Measurements from ENCODE around the gene ATPAF1.
"Not testable (repeated sequence)": the region's sequence is repeated elsewhere in the genome, so short reads cannot be mapped to it uniquely, and the experiment has no call there.

The ATPAF1 gene

GRCh38 chr1:46679789-46680573 is 11.8 kb upstream of the ATPAF1 start:
- no peak for DNase-seq

GRCh38 chr1:46677339-46677738 is 9.2 kb upstream of the ATPAF1 start:
- no peak for DNase-seq

DNA sequence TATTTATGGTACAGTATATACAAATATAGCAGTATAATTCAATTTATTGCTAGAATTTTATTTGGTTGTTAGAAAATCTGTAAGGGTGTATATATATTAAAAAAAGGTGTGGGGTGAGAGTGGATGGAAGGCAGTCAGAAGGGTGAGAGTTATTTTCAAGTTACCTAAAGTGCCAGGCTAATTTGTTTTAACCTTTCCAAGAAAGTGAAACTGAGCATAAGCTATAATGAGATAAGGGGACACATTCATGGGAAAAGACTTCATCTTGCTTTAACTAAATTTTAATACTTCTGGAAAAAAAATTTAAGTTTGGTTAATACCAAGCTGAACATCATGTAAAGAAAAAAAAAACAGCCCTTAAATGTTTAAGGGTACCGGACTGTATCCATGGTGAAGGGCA is 8.4 kb upstream of the ATPAF1 start:
- DNase-seq = no peak

DNA sequence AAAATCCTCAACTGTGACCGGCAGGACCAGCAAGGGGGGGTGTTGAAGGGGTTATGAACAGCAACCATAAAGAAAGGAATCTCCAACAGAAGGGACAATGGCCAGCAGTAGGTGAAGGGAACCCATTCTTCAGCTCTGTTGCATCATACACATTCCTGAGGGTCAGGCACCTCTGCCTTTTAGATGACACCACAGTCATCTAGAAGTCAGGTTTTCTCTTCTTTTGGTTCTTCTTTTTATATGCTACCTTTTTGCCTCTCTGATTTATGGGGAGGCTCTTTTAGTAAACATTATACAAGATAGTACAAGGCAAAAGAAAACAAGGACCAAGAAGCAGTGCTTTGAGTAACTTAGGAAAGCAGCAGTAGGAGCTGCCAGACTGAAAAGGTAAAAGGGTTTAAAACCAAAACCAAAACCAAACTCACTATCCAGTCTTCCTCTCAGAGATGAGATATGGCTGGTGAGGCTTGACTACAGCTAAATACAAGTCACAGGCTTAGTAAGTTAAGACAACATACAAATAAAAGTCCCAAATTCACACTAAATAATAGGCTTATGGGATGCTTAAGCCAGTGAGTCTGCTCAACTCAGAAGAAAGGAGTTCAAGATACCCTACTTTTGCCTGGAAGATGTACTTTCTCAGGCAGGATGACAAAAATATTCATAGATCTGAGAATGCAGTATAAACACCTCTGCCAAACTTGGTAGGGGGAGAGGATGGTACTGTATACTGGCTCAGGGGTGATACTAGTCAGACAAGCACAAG is 7.6 kb upstream of the ATPAF1 start:
- DNase-seq = no peak

- DNase-seq = no peak
Measured at GRCh38 chr1:46673749-46674182, 5.6 kb upstream of the ATPAF1 start.

- DNase-seq = no peak
Measured at GRCh38 chr1:46672696-46673095, 4.5 kb upstream of the ATPAF1 start.

GRCh38 chr1:46671554-46671953 is 3.4 kb upstream of the ATPAF1 start, which contains the start of gene TEX38:
TEX38 (plus strand) TSS chr1:46671854; CDS start chr1:46671935, 81 bp downstream.
- DNase-seq = no peak

- no peak for DNase-seq
Measured at GRCh38 chr1:46670134-46670533, 2.0 kb upstream of the ATPAF1 start.

DNA sequence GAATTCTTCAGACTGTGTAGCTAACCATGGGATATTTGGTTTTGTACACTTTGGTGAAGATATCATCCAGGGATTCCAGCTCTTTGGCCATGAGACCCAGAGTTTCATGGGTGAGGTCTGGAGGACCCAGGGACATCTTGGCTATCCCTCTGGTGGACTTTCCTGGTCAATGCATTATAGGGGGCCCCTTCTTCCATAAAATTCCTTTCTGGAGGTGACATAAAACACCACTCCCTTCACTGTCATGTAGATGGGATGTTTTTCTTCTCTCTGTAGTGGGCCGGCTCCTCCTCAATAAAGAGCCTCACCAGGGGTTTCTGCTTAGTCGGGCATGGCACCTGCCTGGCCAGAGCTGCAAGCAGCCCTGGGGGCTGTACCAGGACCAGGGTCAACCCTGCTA is 2.2 kb downstream of the ATPAF1 start:
- no peak for DNase-seq

DNA sequence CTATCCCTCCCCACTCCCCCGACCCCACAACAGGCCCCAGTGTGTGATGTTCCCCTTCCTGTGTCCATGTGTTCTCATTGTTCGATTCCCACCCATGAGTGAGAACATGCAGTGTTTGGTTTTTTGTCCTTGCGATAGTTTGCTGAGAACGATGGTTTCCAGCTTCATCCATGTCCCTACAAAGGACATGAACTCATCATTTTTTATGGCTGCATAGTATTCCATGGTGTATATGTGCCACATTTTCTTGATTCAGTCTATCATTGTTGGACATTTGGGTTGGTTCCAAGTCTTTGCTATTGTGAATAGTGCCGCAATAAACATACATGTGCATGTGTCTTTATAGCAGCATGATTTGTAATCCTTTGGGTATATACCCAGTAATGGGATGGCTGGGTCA is 5.2 kb downstream of the ATPAF1 start:
- DNase-seq = not testable (repeated sequence)

GRCh38 chr1:46660116-46660515 is 8.0 kb downstream of the ATPAF1 start:
- not testable (repeated sequence) for DNase-seq

- no peak for DNase-seq
Measured at GRCh38 chr1:46659307-46659870, 8.8 kb downstream of the ATPAF1 start.

- no peak for DNase-seq
Measured at GRCh38 chr1:46657775-46658174, 10.4 kb downstream of the ATPAF1 start.

DNA sequence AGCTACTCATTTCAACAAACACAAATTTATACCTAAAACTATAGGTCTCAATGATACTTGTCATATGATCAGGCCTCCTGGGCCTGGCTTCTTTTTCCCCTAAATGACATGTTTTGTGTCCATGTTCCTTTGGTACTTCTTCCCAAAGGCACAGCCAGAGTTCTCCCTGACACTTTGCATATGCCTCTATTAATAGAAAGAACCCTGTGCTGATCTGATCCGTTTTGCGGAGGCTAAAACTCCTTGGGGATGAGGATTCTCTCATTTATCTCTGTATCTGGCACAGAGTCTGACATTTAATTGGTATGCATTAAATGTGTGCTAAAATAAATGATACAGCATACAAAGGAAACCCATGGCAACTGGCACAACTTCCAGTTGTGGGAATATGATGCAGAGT is 11.5 kb downstream of the ATPAF1 start:
- no peak for DNase-seq

GRCh38 chr1:46655848-46656247 is 12.3 kb downstream of the ATPAF1 start:
- DNase-seq = no peak

DNA sequence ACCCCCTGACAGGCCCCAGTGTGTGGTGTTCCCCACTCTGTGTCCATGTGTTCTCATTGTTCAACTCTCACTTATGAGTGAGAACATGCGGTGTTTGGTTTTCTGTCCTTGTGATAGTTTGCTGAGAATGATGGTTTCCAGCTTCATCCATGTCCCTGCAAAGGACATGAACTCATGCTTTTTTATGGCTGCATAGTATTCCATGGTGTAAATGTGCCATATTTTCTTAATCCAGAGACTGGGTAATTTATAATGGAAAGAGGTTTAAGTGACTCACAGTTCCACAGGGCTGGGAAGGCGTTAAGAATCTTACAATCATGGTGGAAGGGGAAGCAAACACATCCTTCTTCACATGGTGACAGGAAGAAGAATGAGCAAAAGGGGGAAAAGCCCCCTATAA is 13.5 kb downstream of the ATPAF1 start:
- DNase-seq = not testable (repeated sequence)

GRCh38 chr1:46654012-46654411 is 14.2 kb downstream of the ATPAF1 start:
- no peak for DNase-seq

DNA sequence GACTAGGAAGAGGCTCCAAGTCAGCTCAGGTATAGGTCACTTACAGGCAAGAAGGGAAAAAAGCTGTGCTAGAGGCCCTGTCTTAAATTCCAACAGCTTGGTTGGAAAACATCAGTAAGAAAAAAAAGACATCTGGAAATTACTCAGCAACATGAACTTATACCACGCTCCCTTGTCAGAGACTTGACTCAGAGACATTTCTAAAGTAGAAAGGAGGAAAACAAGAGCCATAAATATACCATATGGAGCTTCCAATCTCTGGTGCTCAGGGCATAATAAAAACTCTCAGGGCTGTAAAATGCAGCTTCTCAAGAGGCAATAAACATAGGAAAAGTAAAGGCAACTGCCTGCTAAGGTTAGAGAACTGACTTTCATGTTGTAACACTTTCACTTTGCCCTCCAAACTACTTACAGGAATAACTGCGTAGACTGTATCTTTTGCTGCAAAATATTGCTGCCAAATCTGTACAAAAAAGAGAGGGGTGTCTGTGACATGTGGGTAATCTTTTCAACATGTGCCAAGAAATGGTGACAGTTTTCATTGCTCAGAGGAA is 14.7 kb downstream of the ATPAF1 start:
- DNase-seq = no peak

DNA sequence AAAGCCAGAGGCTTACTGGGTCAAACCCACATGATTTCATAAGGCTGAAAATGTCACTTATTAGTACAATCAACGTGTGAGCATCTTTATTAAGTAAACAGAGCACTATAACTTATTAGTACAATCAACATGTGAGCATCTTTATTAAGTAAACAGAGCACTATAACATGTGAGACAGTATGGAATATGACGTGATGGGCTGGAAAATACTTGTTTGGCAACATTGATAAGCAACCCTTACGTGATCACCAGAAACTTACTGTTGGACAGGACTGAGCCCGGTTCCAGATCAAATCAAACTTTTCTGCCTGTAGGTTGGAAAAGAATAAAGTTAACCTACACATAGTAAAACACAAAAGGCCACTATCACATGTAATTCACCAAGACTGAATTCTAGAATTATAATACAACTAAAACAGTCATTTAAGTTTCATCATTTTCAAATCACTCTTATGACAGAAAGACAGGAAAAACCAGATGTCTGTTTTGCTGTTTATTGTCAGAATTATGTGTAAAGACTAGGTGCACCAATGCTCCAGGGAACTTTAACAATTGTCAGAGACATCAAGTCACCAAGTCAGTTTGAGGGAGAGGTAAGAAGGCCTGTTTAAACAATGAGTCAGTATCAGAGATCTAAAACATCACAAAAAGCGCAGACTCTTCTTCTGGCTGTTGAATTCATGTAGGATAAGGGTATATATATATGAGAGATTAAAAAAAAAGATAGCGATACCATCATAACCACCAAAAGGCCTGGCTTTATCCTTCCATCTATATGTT is 15.7 kb downstream of the ATPAF1 start:
- DNase-seq = no peak

- not testable (repeated sequence) for DNase-seq
Measured at GRCh38 chr1:46651152-46651551, 17.0 kb downstream of the ATPAF1 start.

DNA sequence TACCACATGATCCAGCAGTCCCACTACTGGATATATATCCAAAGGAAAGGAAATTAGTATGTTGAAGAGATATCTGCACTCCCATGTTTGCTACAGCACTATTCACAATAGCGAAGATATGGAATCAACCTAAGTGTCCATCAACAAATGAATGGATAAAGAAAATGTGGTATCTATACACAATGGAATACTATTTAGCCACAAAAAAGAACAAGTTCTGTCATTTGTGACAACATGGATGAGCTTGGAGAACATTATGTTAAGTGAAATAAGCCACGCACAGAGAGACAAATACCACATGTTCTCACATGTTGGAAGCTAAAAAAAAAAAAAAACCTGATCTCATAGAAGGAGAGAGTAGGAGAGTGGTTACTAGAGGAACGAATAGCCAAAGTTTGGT is 17.7 kb downstream of the ATPAF1 start:
- no peak for DNase-seq

- DNase-seq = no peak
Measured at GRCh38 chr1:46649764-46650163, 18.4 kb downstream of the ATPAF1 start.

DNA sequence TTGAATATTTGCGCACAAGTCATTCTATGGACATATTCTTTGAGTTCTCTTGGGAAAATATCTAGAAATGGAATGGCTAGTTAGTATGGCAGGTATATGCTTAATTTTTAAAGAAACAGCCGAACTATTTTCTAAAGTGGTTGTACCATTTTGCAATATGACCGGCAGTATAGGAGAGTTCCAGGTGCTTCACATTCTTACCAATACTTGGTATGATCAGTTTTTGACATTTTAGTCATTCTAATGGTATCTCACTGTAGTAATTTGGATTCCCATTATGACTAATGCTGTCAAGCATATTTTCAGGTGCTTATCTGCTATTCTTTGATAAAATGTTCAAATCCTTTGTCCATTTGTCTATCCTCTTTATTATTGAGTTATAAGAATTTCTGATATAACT is 20.6 kb downstream of the ATPAF1 start:
- DNase-seq = no peak
